HG02943 (cell line): Measurements from ENCODE around the gene NEUROD2.
"Not testable (repeated sequence)": the region's sequence is repeated elsewhere in the genome, so short reads cannot be mapped to it uniquely, and the experiment has no call there.

Source experiments
- ATAC-seq: cut with Tn5 transposase; IDR thresholded peaks from one replicate; pipeline ENCODE4 v1.9.1; 2021; ENCODE audit warnings: mild to moderate bottlenecking, low read depth, moderate library complexity; ENCODE audit not compliant: unreplicated experiment

The NEUROD2 gene

DNA sequence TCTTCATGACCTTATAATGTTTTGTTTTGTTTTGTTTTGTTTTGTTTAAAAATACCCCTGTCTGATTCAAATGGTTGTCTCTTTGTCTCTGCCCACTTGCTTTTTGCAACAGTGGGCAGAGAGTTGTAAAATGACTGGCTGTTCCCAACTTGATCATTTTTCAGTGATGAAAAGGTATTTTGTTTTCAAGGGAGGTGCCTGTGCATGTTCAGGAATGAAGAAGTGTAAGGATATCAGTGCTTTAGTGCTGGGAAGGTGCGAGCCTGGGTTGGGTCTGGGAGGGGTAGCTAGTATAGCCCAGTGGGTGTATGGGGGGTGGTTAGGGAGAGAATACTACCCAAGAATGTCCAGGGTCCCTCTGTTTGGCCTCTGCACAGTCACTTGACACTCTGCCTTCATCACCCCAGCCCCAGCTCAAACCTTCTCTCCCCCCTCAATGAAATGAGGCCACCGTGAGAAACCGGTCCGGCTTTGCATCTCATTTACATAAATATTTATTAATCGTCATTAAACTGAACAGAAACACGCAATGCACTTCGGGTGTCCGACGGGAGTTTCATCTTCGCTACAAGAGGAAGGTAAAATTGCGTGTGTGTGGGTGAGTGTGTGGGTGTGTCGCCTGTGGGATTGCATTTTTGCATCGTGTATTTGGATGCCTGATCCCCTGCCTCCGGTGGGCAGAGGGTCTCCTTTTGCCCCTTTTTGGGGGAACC is 4.3 kb downstream of the NEUROD2 start:
- ATAC-seq = no peak

DNA sequence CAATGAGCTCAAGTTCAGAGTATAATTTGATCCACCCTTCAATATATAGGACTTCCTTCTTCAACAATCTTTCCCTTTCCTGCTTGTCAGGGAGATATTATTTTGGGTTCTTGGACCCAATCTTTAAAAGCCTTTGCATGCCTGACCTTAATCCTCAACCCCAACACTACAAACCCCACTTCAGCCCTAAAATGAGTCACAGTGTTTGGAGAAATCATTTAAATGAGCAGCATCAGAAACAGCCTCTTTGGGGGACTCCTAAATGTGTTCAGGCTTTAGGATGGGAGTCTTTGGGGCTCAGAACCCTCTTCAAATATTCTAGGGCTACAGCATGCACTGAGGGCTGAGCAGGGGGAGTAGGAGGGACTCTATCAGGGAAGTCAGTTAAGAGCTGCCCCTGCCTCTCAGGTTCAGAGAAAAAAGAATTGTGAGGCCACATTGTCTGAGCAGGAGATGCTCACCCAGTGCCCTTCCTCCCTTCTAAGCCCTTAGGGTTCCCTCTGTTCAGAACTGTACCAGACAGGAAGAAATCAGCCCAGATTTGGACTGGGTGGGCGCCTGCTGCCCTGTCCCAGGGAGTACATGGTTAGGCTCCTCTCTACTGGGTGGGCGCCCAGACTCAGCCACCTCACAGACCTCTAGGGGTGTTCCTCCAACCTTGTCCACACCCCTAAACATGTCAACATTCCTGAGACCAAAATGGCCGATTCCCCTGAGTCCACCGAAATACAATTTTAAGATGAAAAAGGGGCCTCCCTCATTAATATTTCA is 5.0 kb downstream of the NEUROD2 start:
- ATAC-seq = no peak

DNA sequence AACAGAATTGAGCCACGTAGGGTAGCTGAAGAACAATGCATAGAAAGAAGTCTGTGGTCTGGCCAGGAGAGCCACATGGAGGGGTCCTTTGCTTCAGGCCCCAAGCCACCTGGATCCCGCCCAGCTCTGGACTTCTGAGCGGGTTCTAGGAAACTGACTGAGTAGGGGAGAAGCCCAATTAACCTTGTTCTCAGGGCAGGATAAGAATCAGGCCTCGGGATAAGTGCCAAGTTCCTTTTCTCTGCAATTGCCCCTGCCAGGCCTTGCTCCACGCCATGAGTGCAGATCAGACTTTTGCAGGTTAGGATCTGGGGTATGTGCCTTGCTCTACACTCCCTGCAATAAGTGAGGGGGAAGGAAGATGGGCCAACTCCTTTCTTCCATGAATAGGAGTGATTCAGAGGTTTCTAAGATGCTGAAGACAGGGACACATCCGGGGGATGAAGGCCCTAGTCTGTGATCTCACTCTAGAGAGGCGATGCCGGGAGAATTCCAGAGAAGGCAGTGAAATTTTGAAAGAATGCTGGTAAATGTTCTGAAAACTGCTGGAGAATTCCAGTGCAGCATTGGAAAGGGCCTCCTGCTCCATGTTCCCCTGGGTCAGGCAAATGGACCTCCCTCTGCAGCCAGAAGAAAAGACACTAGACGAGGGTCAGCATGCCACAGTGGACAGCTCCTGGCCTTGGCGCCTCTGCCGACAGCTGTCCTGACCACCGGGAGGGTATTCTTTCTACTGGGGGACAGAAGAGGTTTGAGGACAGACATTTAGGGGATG is 5.8 kb downstream of the NEUROD2 start:
- no peak for ATAC-seq

DNA sequence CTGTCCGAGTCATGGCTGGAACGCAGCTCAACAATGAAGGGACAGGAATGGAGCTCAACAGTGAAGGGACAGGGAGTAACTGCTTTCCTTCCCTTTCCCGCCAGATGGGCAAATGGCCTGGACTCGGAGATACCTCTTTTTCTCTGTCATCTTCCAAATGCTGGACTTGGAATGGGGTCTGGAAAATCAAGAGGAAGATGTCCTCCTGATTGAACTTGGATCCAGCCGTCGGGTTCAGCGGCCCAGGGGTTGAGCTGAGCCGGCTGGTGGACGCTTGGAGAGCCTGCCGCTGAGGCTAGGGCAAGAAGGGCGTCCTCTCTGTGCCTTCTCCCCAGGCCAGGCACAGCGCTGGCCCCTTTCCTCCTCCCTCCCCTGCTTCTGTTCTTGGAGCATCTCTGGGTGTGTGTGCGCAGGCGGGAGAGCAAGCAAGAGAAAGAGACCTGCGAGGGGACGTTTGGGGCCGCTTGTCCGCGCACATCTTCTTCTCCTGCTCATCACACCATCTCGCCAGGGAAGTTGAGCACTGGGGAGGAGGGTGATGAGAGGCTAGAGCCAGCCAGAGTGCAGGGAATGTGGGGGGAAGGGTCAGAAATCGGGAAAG is 6.6 kb downstream of the NEUROD2 start:
- ATAC-seq = no peak

DNA sequence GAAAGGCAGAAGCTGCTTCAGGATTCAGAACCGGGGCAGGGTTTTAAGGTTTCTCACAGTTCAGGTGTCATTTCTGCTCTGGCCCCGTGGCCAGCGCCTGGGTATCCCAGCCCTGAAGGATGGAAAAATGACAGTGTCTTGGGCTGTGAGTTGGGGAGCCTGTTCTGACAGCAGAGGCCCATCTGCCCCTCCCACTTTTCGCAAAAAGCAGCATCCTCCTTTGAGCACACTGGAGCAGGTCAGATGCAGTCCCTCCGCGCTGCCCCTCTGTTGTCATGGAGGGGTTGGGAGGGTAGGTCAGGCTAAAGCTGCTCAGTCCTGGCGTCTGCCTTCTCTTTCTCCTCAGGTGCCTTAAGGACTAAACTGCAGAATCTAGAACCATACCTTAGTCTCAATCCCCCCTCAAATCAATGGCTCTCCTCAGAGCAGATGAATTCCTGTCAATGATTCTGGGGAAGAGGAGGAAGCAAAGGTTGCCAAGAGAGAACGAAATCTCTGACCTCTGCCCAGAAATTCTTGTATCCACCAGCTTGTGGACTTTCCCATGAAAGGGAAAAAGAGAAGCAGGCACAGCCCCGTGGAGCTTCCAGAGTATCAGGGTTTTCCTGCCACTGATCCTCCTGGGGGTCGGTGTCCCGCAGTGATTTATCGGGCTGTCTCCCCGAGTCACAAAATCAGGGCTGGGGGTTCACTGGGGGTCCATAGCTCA is 7.3 kb downstream of the NEUROD2 start:
- no peak for ATAC-seq

DNA sequence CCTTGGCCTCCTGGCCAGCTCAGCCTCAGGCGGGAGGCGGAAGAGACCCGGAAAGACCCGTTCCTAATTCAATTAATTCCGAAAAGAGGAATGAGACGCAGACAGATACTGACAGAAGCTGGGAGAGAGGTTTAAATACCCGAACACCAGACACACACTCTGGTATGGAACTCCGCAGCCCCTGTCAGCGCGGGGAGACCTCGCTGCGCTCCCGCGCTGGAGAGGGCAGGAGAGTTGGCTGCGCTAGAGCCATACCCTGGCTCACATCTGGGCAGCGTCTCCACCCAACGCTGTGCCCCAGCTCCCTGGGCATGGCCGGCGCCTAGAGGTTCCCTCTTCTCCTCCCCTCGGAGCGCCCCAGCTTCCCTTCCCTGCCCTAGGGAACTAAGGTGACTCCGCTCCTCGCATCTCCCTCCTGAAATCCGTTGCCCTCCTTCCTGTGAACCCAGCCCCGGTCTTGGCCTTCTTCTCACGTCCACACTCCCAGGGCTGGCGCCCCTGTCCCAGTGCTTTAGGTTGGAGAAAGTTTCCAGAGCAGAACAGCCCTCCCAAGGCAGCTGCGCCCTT is 8.0 kb downstream of the NEUROD2 start:
- ATAC-seq = no peak

DNA sequence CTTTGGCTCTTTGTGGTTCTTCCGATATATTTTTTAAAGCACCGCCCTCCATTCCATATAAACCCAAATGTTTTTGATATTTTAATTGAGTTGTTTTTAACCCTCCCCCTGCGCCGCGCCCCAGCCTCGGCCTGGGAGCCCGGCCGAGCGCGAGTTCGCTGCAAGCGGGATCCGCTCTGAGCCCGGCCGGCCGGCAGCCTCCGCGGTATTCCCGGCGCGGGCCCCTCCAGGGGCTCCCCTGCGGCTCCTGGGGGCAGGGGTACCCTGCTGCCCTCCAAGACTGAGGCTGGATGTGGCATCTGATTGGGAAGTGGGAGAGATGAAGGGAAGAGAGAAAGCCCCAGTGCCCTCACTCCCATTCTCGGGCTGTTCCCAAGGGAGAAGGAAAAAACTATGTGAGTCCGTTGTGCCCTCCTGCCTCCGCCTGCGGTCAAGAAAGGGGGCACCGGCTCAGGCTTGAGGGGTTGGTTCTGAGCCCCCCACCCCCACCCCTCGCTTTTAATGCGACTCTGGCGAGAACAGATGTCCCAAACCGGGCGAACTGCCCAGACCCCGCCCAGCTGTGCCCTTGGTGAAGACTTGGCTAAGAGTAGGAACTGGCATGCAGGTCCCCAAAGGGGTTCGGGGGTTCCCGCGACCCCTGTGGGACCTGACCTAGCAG is 8.6 kb downstream of the NEUROD2 start:
- ATAC-seq = no peak

DNA sequence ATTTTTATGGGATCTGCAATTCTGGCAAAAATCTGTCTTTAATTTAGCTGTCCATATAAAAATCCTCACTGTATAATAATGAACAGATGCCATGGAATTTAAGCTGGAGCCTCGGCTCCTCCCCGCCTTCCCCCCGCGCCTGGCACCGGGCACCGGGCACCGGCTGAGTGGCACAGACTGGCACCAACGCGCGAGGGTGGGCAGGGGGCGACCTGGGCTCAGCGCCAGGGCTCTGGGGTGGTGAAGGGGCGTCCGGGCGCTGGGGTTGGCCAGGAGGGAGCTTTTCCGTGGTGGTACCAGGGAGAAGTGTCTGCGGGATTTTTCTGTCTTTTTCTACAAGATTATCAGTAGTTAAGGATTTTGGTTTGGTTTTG is 9.1 kb downstream of the NEUROD2 start:
- ATAC-seq = no peak

DNA sequence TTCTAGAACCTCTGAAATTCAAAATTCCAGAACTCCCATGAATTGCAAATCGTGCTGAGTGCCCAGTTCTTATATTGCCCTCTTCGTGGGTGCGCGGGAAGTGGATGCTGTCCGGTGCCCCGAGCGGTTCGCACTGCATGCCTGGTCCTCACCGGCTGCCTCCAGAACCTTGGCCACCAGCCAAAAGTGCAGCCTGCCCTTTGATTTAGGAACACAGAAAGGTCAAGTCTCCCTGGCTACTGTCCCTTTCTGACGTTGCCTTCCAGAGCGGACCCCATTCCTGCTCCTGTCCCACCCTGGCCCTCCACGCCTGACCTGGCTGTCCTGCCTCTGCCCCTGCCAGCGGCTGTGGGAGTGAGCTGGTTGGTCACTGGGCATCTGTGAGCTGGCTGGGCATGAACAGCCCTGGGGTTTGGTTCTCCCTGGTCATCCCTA is 9.7 kb downstream of the NEUROD2 start:
- no peak for ATAC-seq

DNA sequence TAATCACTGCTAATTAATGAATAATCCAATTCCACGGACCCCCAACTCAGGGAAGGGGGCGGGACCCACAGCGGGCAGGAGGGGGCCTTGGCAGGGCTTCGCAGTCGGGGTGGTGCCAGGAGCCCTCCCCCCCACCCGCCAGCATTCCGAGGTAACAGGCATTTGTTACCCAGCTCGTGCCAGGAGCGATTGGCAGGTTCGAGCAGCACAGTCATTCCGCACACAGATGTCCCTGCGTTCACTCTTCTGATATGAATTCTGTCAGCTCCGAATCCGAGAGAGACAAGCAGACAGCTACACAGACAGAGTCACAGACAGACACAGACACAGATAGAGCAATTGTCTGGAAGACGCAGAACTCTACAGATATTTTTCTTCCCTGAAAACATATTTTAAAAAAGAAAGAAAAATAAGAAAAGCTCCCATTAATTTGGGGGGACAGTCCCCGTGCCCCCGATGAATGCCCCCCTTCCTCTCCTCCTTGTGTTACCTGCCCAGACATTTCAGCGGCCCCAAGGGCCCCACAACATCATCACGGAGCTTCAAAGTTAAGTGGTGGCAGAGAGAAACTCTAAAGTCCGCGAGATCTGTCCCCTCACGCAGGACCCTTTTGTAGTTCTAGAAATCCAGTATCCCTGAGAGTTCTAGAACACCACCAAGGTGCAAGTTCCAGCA is 10.2 kb downstream of the NEUROD2 start:
- no peak for ATAC-seq

DNA sequence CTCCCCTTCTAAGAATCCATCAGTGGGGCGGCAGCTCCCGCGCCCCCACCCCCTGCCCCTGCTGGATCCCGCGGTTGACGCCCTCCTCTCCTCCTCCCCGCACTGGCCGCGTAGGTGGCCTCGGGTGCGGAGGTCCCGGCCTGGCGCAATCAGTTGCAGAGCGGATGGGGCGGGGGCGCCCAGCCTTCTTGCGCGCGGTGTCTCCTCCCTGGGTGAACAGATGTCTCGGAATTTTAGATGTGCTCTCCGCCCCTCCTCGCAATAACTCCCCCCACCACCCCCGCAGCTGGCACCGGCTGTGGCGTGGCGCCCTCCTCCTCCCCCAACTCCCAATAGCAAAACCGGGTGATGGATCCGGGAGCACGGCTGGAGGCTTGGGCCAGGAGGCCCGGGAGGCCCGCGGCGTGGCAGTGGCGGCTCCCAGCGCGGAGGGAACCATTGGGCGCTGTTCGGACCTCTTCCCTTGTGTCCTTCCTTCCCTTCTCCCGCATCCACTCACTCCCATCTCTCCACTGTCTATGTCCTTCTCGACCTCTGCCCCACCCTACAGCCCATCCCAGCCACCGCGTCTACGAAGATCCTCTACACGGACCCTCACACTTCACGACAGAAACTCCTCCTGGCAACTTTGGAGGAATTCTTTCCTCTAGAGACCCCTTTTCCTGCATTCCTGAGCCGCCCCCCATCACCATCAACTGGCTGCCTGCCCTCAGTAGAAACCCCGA is 11.0 kb downstream of the NEUROD2 start:
- no peak for ATAC-seq

DNA sequence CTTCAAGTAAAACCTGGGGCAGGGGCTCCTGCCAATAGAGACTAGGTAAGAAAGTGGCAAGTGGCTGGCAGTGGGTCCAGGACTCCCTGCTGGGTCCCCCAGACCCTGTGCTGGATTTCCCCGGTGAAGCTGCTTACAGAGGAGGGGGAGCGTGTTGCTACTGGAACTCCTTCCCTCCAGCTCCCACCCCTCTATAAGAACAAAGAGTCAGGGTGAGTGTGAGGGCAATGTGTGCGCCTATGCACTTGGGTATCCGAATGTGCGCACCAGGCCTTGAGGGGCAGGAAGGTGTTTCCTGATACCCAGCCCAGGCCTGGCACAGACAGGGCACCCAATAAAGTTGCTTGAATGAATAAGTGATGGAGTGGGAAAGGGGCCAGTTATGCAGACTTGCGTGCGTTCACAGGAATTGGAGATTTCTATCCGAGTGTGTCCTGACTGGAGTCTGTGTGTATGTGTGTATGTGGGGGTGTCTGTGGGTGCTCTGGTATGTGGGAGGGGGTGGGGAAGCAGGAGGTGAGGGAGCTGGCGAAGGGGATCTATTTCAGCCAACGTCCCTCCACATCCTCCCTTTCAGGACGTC is 11.7 kb downstream of the NEUROD2 start:
- no peak for ATAC-seq

DNA sequence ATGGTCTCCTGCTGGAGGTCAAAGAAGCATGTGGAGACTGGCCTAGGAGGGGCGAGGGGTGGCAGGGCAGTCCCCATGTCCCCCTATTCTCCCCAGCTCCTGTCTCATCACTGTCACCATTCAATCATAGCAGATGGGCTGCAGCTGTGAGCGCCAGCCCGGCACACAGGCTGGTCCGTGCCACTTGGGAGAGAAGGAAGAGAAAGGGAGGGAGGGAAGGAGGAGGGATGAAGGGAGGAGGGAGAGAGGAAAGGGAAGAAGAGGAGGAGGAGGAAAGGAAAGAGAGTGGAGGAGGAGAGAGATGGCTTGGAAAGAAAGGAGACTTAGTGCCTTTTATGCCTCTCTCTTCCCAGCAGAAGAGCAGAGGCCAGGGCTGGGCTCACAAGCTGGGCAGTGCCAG is 12.4 kb downstream of the NEUROD2 start:
- ATAC-seq = no peak

DNA sequence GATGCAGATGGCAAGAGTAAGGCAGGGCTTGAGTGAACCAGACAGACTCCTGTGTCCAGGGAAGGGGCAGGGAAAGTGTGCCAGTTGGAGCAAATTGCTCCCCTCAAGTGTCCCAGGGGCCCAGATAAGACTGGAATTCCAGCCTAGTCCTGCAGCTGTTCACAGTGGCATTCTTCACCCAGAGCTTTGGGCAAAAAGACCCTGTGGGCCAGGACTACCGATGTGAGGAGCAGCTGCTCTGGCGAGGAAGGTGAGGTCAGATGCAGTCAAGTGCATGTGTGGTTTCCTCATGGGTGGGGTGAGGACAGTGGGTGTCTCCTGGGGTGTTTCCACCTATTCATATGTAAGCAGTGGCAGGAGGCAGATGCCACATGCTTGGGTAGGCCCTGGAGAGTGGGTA is 14.3 kb downstream of the NEUROD2 start:
- ATAC-seq = no peak

DNA sequence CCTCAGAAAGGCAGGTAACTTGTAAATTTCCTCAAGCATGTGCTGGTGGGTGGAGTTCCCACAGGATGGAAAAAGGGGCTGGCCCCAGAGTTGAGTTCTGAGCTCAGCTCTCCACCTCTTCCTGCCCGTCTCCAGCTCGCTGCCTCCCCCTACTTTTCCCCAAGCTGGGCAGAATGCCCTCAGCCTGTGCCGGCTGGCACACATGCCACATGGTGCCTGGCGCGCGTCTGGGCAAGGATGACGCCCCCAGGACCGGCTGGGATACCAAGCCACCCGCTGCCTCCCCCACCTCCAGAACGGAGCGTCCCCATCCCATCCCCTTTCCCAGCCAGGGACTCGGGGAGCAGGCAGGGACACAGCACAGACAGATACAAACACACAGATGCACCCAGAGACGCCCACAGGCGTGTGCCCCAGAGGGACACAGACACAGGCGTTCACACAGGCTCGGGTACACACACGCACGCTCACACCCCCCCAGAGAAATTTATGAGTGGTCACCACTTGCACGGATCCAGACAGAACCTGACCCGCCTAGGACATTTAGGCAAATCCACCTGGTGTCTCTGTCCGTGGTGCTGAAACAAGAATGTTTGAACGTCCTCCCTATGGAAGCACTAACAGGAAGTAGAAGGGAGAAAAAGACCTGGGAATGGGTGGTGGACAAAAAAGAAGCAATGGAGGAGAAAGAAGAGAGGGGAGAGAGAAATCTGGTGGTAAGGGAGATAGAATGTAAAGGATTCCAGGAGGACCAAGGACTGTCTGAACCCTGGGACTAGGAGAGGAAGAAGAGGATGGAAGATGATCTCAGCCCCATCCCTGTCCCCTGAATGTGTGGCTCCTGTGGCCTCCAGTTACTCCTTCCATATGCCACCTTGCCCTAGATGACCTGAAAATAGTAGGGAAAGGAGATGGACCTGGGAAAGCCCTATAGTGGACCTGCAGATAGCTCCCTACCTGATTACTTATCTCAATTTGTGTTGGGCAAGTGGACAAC is 15.5 kb downstream of the NEUROD2 start:
- no peak for ATAC-seq

DNA sequence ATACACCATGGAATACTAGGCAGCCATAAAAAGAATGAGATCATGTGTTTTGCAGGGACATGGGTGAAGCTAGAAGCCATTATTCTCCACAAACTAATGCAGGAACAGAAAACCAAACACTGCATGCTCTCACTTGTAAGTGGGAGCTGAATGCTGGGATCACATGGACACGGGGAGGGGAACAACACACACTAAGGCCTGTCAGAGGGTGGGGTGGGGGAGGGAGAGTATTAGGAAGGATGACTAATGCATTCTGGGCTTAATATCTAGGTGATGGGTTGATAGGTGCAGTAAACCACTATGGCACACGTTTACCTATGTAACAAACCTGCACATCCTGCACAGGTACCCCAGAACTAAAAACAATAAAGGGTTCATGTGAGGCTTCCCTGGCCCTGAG is 17.5 kb downstream of the NEUROD2 start:
- ATAC-seq = not testable (repeated sequence)

DNA sequence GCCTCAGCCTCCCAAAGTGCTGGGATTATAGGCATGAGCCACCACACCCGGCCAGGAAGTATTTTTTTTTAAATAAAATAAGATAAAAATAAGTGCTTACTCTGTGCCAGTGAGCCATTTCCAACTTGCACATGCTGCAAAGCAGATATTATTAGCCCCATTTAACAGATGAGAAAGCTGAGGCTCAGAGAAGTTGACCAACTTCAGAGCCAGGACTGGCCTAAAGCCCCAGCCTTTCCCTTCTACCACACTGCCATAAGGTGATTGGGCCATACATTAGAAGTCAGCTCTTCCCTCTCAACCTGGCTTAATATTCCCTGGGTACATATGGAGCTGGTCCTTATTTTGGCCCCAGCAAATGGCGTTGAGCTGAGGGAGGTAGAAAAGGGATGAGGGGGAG is 25.1 kb downstream of the NEUROD2 start:
- ATAC-seq = no peak
